DMS153 (cell line): Measurements from ENCODE around the gene MGA.
A peak's percentile ranks its signal among the peaks of the same experiment; 100 is the strongest.

Source experiments
- DNase-seq: peaks from one replicate; lab custom pipeline; 2025; lab: John Stamatoyannopoulos, UW

MGA gene

DNA sequence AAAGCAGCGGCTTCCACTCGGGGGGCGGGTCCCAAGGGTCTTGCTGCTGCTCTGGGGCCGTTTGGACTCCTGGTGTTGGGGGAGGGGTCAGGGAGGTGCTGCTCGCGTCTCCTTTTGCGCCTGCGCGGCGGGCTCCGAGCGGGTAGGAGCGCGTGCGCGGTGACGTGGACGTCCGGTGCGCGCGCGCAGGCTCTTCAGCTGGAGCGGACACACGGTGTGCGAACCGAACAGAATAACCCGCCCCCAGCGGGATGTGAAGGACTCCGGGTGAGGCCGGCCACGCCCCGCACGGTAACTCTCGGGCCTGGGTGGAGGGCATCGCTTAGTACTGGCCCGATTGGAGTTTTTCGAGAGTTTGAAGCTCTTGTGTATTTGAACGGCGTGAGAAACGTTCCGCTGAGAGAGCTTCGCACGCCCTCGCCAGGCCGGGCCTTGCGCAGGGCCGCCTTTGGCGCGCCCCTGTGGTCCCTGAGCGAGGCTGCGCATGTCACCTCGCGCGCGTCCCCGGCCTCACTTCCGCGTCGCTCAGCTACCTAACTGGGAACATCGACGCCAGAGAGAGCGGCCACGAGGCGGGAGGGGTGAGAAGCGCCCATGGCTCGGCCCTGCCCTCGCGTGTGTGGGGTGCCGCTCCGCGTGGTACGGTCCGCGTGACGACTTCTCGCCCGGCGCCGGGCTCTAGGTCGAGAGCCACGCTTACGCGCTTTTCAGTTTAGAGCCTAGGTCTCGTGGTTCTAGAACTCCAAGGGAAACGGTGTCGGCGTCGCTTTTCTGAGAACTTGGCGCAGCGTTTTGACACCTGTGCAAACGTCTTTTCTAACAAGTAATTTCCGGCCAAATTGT is at the start of gene MGA:
Gene MGA (plus strand): TSS at position 171 of the 843 bp plus-strand sequence.
- peak; percentile 7 for DNase-seq

DNA sequence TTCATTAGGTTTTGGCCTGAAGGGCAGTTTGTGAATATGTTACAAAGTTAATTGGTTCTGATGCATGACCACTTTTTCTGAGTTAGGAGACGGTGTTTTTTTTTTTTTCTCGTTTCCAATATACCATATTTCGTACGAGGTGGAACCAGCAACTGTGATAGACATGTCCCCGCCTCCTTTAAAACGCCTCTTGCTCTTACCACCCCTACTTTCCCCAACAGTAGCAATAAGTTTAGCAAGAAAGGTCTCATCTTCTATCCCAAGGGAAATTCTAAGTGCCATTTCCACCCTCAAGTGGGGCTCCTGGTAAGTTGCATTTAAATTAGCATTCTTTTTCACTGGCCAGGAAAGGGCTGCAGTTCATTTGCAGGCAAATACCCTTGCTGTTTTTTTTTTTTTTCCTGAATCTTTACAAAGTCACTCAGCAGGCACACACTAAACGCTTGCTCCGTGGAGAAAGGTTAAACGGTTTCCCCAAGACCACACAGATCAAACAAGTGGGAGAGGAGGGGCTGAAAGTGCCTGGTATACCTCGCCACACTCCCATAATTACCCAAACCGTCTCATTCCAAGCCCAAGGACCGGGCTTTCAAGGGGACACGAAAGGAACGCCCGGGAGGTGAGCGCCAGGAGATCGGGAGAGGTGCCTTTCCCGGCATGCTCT is 39.5 kb upstream of the MGA start:
- no peak for DNase-seq

DNA sequence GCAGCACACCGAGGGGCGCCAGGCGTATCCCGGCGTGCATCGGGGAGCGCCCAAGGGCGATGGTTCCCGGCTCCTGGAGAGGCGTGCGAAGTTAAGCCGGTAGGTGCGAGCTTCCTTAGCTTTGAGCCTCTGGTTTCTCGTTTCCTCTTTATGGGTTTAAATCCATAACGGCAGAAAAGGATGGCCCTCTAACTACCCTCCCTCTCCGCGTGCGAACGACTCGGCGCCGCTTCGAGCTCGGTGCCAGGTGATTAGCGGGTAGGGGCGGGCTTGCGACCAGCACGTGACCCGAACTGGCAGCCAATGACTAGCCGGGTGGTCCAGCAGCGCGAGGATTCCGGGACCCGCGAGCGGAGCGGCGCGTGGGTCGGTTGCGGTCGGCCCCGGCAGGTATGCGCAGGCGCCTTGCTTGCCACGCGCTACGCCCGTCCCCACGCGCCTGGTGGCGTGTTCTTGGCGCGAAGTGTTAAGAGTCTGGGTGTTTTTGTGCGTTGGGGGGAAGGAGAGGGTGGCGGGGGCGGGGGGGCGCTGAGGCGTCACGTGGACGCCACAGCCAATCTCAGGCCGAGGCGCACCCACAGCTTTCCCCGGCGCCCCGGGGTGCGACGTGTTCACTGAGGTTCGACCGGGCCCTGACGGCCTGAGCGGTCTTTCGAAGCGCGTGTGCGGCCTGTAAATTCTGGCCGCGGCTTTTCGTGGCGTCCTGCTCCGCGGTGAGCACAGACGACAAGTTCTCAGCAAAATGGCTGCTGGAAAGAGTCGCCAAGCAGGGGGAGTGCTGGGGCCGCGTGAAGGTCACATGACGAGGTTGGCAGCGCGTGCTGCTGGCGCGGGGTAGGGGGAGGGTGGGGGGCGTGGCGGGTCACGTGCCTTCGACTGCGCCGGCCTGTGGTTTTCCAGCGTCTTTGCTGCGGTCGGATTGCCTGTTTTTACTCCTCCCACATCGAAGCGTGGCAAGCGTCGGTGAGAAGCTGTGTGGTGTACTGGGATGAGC is 38.7 kb upstream of the MGA start:
- peak; percentile 63 for DNase-seq

- DNase-seq = no peak
Measured at GRCh38 chr15:41622901-41623300, 37.3 kb upstream of the MGA start.

GRCh38 chr15:41627203-41627602 is 33.0 kb upstream of the MGA start:
- no peak for DNase-seq

DNA sequence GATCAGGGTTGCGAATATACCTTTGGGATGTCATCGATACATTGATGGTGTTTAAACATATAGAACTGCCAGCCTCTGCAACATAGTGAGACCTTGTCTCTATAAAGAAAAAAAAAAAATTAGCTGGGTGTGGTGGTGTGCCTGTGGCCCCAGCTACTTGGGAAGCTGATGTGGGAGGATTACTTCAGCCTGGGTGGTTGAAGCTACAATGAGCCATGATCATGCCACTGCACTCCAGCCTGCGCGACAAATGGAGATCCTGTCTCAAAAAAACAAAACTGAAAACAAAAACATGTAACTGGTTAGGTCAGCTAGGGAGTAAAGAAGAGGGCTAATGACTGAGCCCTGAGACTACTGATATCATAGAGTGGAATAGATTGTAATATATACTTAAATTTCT is 30.7 kb upstream of the MGA start:
- no peak for DNase-seq

- no peak for DNase-seq
Measured at GRCh38 chr15:41629883-41630282, 30.3 kb upstream of the MGA start.

DNA sequence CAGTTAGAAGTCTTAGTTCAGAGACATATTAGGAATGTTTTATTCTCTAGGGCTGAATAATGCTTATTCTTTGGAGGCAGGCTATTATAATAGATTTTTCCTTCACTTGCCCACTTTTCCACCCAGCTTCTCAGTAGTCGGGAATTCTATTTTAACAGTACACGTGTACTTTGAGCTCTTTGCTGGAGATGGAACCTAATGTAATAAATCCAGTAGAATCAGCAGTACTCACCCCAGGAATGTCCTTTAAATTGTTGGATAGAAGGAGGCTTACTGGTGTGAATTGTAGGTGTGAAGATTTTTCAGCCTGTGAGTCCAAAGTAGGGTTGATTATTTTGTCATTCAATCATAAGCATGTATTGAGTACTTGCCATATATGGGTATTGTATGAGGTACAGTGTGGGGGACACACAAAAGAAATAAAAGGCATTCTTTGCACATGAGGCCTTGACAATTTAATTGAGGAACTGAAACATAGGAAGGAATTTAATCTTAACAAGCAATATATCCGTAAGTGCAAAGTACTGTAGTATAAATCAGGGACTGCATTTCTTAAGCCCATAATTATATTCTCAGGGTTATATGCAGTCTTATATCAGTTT is 29.5 kb upstream of the MGA start:
- DNase-seq = no peak

DNA sequence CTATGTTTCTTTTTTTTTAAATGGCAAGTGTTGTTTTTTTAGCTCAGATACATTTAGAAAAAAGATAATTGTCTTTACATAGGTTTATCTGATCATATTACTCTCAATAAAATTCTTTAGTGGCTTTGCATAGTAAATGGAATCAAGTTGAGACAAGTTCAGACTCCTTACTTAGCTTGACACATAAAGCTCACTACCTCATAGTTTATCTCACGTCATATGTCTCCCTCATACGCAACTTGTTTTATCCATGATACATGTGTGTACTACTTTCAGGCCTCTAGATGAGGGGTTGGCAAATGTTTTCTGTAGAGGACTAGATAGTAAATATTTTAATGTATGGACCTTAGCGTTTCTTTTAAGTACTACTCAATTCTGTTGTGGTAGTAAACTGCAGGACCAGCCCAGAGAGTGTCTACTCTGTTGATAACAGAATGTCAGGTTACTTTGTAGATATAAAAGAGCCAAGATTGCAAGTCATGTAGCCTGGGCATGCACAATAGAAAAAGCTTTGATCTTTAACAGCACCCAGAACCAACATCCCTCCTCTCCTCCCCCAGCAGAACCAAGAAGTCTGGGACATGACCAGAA is 28.2 kb upstream of the MGA start:
- no peak for DNase-seq

DNA sequence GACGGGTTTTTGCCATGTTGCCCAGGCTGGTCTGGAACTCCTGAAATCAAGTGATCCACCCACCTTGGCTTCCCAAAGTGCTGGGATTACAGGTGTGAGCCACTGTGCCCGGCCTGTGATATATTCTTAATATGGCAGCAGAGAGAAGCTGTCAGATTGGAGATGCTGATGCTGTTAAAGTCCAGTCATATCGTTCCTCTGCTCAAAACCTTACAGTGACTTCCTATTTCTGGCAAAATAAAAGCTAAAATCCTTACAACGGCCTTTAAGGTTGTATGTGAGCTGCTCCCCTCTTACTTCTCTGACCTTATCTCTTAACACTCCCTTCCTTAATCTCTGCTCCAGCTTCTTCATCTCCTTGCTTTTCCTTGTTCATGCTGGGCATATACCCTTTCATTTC is 26.6 kb upstream of the MGA start:
- no peak for DNase-seq

DNA sequence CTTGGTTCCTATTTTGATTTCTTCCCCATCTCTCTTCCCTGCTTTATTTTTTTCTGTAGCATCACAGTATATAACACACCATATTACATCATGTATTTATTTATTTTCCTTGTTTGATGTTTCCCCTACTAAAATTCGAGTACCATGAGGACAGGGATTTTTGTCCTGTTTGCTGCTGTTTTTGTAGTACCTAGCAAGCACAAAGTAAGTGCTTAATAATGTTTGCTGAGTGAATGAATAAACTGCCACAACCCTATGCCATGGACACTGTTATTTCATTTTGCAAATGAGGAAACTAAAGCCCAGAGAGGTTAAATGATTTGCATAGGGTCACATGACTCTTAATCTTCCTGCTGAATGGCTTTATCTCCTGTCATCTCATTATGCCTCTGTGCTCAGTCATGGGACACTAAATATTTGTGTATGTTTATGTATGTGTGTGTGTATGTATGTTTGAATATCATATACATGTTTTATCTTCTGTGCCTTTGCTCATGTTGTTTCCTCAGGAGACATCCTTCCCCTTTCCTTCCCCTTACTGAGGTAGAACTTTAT is 26.1 kb upstream of the MGA start:
- DNase-seq = no peak

DNA sequence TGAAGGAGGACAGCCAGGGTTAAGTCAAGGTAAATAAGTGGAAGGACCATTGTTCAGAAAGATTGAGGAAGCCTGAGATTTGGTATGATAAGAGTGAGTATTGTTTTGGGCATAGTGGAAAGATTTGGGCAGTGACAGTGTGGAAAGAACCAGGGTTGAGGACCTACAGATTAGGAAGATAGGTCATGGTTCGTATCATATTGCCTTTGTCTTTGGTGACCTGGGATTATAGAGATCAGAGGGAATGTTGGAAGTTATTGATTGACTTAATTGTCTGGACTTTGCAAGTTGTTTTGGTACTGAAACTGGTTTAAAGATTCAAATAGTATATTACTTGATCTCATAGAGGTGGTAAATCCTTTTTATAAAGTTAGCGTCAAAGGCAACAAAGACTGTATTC is 23.1 kb upstream of the MGA start:
- no peak for DNase-seq

GRCh38 chr15:41640985-41641384 is 19.2 kb upstream of the MGA start:
- DNase-seq = no peak

- no peak for DNase-seq
Measured at GRCh38 chr15:41647262-41647661, 12.9 kb upstream of the MGA start.

- no peak for DNase-seq
Measured at GRCh38 chr15:41648097-41648496, 12.1 kb upstream of the MGA start.

GRCh38 chr15:41648770-41649169 is 11.4 kb upstream of the MGA start:
- no peak for DNase-seq

DNA sequence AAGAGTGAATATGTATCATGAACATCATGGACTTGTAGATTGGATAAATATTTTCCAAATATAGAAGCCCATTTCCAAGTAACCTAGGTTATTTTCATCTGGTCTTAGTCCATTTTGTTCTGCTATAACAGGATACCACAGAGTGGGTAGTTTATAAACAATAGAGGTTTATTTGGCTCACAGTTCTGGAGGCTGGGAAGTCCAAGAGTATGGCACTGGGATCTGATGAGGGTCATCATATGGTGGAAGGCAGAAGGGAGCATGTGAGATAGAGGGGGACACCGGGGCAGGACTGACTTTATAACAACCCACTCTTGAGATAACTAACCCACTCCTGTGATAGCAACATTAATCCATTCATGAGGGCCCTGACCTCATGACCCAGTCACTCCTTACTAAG is 9.4 kb upstream of the MGA start:
- DNase-seq = no peak

DNA sequence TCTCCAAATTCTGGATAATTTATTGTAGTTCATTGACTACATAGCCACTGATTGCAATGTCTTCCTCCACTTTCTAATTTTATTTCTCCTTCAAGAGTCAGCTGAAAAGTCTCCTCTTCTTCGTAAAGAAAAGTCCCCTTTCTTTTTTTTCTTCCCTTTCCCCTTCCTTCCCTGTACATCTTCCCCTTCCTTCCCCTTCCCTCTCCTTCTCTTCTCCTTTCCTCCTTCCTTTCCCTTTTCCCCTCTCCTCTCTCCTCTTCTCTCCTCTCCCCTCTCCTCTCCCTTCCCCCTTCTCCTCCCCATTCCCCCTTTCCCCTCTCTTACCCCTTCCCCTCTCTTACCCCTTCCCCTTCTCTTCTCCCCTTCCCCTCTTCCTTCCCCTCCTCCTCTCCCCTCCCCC is 8.8 kb upstream of the MGA start:
- no peak for DNase-seq

- no peak for DNase-seq
Measured at GRCh38 chr15:41653760-41654159, 6.4 kb upstream of the MGA start.

DNA sequence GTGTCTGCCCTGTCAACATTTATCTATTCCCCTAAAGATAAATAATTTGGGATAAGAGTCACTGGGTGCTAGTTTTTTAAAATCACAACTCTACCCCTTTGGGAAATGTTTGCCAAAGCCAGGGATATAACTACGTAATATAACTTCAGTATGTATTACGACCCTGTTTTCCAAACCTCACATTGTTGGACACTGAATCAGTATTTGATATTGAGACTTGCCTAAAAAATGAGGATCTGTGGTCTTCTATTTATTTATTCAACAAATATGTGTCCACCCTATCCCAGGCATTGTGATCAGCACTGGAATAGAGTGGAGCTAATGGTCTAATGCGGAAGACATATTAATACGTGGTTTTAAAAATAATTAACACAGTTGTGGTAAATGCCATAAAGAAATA is 4.5 kb upstream of the MGA start:
- no peak for DNase-seq

GRCh38 chr15:41656188-41656587 is 4.0 kb upstream of the MGA start:
- DNase-seq = no peak
